Activated gamma-delta T cell treated with Interleukin-2 at 50 U/mL for 16 hours (primary cell): ENCODE results near the gene MARCHF3.
"Not testable (repeated sequence)": the region's sequence is repeated elsewhere in the genome, so short reads cannot be mapped to it uniquely, and the experiment has no call there.

ENCODE experiments used
- DNase-seq: peaks from one replicate; pipeline ENCODE4 v3.0.0-alpha.2; 2020

Gene MARCHF3

DNA sequence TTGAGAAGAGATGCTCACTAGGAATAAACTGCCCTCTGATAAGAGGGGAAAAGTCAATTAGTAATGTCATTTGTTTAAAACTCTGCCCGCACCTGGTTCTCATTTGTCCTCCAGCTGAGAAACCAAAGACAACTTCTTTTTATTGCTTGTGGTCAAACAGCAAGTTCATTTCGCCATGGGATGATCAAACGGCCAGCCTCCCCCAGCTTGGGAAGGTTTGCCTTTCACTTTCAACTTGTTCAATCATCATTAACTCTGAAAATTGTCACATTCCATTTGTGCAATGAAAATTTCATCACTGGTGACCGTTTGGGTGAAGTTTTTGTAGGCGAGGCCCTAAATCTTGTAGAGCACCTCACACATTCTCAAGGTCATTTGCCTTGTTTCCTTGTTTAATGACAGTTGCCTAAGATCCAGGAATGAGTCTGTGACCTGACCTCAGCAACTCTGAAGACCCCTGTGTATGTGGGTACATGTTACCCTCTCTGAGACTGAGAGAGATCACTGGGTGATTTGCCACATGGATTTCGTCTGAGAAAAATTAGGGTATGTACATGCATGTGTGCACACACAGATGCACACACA, 117.7 kb downstream of the MARCHF3 start:
- DNase-seq: no peak

DNA sequence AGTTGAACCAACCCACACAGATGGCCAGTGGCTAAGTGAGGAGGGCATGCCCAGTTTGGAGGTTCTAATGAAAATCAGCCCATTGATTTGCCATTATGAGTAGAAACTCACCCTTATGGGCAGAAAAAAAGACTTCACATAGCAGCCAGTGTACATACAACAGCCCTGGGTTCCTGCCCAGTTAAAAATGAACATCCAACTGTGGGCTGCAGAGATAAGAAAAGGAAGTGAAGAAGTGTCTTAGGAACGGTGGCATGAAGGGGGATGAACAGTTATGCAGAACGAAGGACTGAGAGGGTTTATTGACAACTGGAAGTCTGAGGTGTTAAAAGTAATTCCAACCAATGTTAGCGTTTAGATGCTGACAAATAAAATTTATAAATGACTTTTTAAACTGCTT, 118.4 kb downstream of the MARCHF3 start:
- no peak for DNase-seq

DNA sequence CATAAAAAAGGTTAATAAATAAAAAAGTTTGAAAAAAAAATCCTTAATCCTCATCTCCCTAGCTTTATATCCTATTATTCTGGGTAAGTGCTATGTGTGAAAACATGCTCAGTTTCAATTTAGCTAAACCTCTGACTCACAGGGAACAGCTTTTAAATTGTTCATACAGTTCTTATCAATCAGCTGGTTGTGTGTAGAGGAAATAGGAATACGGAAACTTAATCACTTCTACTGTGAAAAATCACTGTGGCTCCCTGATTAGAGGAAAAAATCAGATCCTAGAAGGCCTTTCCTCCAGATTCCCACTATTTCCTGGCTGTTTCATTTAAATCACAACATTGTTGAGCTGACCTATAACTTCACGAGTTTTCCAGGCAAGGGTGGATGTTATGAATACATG, 120.5 kb downstream of the MARCHF3 start:
- DNase-seq: no peak

DNA sequence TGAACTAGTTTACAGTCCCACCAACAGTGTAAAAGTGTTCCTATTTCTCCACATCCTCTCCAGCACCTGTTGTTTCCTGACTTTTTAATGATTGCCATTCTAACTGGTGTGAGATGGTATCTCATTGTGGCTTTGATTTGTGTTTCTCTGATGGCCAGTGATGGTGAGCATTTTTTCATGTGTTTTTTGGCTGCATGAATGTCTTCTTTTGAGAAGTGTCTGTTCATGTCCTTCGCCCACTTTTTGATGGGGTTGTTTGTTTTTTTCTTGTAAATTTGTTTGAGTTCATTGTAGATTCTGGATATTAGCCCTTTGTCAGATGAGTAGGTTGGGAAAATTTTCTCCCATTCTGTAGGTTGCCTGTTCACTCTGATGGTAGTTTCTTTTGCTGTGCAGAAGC, 126.0 kb downstream of the MARCHF3 start:
- DNase-seq: not testable (repeated sequence)

DNA sequence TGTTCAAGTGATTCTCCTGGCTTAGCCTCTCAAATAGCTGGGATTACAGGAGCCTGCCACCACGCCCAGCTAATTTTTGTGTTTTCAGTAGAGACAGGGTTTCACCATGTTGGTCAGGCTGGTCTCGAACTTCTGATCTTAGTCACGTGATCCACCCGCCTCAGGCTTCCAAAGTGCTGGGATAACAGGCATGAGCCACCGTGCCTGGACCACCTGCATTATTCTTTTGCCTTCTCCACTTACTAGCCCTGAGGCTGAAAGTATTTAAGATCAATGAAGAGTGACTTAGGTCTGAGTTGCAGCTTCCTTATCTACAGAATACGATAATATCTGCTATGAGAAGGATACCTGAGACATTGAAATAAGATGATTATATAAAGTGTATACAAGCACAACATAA, 129.6 kb downstream of the MARCHF3 start:
- DNase-seq: no peak

DNA sequence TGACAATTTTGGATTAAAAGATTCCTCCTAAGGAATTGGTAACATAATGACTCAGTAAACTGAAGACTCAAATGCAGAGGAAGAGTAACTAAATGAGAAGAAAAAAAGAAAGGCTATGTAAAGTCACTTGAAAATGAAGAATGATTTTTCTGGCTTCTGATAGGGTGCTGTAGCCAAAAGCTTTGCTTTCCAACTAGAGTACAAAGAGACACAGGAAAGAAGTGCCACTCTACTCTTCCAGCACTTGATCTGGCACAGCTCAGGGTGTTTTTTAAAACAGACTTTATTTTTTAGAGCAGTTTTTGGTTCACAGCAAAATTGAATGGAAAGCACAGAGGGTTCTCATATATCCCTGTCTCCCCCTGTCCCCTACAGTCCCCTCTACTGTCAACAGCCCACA, 130.9 kb downstream of the MARCHF3 start:
- no peak for DNase-seq

DNA sequence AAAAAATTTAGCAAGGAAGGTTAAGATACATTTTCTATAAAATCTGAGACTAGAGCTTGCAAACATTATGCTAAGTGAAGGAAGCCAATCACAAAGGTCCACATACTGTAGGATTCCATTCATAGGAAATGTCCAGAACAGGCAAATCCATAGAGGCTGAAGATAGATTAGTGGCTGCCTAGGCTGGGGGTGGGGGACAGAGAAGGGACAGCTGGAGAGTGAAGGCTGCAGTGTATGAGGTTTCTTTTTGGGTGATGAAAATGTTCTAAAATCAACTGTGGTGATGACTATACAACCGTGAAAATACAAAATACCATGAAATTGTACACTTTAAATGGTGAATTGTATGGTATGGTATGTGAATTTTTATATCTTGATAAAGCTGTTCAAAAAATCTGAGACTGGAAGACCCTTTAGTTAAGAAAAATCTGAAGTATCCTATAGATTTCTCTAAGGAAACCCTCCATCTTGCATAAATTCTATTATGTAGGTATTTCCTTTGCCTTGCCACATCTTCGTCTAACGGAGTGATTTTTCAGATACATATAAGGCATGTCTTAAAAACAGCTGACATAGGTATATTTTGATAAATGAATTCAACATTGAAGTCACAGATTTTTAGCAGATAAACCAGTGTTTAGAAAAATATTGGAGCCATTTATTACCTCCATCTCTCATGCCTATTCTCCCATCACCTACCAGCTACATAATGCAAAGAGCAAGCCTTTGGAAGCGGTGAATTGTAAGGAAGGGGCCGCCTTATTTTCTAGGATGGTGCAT, 132.3 kb downstream of the MARCHF3 start:
- DNase-seq: no peak

DNA sequence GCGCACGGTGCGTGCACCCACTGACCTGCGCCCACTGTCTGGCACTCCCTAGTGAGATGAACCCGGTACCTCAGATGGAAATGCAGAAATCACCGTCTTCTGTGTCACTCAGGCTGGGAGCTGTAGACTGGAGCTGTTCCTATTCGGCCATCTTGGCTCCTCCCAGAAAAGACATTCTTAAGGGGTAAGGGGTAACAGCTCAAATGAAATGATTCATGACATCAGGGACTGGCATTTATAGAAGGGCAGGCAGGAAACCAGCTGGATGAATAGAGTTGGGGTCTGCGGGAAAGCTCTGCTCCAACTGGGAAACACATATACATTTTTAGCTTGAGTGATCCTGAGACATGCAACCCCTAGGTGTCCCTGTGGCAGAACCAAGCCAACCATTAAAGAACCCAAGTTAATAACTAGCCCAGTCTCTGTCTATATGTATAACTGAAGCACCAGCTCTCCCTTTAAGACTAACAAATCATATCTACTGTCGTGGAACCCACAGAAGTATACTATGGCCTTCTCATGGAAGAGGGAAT, 134.1 kb downstream of the MARCHF3 start:
- DNase-seq: no peak

DNA sequence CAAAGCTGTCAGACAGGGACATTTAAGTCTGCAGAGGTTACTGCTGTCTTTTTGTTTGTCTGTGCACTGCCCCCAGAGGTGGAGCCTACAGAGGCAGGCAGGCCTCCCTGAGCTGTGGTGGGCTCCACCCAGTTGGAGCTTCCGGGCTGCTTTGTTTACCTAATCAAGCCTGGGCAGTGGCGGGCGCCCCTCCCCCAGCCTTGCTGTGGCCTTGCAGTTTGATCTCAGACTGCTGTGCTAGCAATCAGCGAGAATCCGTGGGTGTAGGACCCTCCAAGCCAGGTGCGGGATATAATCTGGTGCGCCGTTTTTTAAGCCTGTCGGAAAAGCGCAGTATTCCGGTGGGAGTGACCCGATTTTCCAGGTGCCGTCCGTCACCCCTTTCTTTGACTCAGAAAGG, 134.6 kb downstream of the MARCHF3 start:
- not testable (repeated sequence) for DNase-seq

DNA sequence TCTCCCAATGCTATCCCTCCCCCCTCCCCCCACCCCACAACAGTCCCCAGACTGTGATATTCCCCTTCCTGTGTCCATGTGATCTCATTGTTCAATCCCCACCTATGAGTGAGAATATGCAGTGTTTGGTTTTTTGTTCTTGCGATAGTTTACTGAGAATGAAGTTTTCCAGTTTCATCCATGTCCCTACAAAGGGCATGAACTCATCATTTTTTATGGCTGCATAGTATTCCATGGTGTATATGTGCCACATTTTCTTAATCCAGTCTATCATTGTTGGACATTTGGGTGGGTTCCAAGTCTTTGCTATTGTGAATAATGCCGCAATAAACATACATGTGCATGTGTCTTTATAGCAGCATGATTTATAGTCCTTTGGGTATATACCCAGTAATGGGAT, 139.9 kb downstream of the MARCHF3 start:
- not testable (repeated sequence) for DNase-seq

DNA sequence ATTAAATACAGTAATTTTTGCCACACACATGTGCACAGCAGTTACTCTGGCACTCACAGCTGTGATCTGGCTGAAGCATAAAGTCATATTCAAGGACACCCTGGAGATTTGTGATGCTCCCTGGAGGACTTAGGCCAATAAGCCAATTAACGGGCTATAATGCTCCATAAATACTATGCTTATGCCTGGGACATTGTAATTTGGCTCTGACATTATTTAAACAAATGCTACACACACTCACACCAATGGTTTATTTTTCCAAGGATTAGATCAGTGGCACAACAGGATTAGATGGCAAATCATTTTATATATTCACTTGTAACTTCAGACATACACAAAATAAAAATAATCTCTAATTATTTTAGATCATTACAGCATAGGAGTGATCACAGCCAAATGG, 142.2 kb downstream of the MARCHF3 start:
- DNase-seq: no peak

DNA sequence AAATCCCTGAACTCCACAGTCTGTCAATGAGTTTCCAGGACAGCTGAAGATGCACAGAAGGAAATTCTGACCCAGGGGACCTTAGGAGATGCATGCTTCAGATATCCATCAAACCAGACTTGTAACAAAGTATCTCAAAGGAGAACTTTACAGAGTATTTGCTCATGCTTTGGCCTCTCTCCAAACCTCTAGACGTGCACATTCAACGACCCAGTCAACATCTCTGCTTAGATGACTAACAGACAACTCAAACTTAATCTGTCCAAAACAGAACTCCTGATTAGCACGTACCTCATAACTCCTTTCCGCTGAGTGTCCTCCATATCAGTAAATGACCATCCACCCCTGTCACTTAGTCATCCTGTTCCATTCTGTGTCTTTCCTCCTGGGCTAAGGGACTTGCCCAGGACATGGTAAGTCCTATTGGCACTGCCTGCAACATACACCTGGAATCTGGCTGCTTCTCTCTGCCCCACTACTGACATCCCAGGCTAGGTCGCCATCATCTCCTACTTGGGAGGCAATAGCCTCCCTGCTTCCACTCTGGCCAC, 146.0 kb downstream of the MARCHF3 start:
- DNase-seq: no peak

DNA sequence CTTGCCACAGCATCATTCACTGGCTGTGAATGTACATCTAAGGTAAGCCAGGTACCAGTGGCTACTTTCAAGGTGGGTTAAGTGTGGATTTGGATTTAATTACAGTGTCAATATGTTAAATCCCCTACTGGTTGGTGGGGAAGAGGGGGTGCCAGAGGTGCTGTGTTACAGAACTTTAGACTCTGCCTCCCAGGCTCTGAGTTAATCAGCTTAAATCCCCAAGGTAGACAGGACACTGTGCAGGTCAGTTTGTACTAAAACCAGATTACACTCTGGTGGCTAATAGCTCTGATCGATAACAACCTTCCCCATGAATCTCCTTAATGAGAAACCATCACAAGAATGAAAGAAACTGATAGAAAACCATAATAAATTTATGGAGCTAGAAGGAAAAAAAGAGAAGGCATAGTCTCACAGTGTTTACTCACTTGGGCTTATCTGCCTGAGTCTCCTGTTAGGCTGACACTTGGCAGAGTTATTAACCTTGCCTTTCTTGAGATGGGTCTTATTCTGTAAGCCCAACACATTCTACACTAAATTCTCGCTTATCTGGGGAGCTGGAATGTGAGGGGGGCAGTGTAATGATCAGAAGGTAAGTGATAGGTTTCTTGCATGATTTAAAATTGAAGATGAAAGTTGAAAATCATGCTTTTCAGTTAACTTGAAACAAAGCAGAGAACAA, 146.7 kb downstream of the MARCHF3 start:
- no peak for DNase-seq

DNA sequence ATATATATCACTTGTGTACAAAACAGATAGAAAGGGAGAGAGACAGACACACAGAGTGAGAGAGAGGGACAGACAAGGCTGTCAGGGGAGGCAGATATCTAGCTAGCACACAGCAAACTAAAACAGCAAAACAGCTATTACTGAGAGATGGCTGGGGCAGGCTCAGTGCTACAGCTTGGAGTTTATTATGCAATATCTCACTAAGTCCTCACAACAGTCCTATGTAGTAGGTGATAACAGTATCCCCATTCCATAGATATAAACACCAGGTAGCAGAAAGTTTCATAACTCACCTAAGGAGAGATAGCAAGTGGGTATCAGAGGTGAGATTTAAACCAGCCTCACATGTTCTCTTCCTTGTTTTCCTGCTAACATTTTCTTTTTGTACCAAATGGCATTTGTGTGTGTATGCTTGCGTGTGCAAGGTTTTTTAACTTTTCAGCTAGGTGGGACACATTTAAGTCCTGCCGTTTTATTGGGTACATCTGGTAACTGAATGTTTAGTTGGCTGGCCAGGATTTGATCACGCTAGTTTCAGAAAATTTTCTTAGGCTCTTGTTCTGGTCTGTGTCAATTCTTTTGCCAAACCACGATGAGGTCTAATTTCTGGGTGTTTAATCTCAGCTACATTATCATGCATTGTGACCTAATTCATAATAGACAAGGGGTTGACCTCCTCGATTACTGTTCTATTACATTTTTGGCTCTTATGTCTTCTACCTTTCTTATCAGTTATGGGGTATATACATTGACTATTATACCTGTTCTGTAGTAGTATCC, 148.3 kb downstream of the MARCHF3 start:
- no peak for DNase-seq

DNA sequence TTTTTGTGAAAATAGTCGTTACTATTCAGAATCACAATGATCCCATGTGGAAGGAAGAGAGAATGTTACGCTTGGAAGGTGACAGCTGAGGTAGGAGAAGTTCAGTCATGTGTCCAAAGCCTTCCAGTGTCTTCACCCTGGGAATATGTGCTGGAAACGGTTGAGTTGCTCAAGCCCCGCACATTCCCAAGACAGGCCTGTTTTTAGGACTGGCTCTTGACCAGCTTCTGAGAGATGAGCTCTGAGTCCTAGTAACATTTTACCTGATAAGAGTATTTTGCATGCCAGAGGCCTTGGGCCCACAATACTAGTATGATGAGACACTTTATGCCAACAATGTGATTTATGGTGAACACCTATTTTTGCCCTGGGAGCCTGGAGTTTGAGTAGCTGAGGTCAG, 151.7 kb downstream of the MARCHF3 start:
- no peak for DNase-seq

DNA sequence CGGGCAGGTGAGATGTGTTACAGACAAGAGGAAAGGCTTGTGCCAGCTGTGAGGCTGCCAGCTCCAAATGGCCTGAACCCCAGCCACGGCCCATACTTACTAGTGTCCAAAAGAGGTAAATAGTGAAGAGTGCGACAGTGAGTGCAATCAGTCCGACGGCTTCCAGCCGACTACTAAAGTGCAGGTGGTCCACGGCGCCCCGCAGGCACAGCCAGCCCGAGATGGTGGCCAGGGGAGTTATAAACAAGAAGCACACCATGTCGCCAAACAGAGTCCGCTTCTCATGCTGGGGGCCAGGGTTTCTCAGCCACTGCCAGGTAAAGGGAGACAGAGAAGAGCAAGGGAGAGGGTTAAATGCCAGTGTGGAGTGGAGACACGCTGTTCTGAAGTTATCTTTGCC, 152.3 kb downstream of the MARCHF3 start:
- DNase-seq: no peak

DNA sequence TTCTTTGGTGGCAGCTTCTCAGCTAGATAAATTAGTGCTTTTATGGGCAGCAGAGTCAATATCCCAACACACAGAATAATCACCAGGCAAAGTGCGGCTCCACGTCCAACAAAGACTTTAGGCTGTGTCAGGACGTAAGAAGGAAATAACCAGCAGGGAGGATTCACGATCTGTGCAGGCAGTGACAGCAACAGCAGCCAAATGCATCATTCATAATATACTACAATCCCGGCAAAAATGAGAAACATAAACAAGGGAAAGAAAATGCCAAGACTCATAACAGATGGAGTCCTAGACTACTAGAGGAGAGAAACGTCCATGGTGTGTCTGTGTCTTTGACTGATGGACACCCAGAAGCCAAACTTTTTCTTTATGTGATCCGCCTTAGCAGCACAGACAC, 152.8 kb downstream of the MARCHF3 start:
- no peak for DNase-seq

DNA sequence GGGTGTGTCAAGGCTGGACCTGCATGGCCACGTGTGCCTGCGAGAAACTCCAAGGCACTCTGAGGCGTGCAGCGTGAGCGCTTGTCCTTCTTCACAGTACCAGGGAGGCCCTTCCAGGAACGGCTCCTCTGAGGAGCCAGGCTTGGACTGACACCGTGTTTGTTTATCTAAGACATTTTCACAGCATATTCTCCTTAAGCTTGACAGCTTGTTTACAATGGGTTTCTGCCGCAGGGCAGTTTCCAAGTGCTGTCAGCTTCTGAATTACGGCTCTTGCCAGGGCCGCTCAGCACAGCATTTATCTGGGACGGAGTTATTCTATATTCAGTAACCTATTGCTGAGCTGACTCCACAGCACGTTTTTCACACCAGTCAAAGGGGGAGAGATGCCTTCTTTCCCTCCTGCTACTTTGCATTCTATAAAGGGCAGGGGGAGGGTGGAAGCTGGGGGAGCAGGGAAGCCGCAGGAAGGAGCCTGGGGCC, 155.0 kb downstream of the MARCHF3 start:
- DNase-seq: no peak

DNA sequence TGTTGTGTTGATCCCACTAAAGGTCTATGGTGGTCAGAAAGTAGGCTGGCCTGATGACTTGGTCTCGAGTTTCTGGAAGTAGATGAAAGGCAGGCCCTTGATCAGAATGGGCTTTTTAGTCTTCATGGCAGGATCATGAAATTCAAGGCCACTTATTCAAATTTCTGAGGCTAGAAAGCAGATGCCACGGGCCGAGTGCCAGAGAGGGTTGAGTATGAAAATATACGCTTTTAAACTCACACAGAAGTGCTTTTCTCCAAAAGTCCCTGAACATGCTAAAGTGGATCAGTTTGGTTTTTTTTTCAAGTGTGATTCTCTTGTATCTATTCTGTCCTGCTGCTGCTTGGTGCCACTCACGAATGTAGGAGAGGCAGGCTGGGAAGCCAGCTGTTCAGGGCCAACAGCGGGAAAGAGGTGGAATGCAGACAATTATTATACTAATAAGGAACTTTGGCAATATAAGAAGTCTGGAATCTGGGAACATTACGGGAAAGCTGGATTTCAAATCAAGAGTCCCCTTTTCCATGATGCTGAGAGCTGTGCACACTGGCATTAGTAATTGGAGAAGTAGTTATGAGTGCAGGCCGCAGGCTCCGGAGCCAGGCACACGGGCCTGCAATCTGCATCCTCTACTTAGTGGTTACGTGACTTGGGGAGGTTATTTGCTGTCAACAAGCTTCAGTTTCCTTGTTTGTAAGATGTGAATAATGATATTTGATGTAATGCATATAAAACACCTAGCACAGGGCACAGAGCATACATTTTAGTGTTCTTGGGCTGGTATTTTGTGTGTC, 157.6 kb downstream of the MARCHF3 start:
- DNase-seq: no peak

DNA sequence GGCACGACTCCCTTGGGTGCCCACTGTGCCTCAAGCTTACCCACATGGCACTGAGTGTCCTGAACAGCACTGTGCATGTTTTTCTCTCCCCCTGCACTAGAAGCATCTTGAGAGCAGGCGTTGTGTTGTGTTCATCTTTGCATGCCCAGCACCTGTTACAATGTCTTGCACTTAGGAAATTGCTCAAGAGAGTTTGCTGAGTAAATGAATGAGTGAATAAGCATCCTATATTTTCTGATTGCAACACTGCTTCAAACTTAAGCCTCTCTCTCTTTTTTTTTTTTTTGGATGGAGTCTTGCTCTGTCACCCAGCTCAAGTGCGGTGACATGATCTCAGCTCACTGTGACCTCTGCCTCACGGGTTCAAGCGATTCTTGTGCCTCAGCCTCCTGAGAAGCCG, 158.9 kb downstream of the MARCHF3 start:
- no peak for DNase-seq

DNA sequence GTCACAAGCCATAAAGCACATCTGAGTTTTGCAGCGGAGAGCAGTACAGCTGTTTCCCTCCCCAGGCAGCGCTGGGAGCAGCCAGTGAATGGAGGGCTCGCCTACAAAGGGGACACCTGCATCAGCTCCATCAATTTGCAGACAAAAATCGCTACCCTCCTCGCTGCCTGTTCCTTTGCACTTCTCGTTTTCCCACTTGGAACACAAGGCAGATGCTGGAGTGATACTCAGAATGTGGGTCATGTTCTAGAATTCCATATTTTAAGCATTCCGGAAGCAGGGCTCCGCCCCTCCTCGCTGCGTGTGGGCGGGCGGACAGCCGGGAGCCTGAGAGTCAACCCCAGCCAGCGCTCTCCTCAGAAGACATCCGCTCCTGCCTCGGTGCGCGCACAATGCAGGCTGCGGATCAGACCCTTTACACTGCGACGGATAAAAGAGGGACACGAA, 161.3 kb downstream of the MARCHF3 start:
- DNase-seq: peak; percentile 20
